Endothelial cell of umbilical vein (primary cell): ENCODE data around the gene NAXE. TPM values are rescaled to one million over a fixed set of nuclear protein-coding genes. Genes with fewer than 3 reads are reported as not detected.

ENCODE experiments used
- BruUV-seq: library from RNA; stranded (reverse); fragments of 400-500 nt; replicated peaks from 2 replicates; lab custom pipeline; 2021; lab: Mats Ljungman, UMichigan
- CTCF ChIA-PET: fragments of 300-600, 350-600 bp; sonication (Branson Sonifier 250); formaldehyde crosslinking; loops from one replicate; lab custom pipeline; 2021; ENCODE audit warnings: antibody characterized with exemption, inconsistent platforms; lab: Charles Lee
- POLR2A ChIA-PET: fragments of 300-600, 350-600 bp; sonication (Branson Sonifier 250); formaldehyde crosslinking; loops from one replicate; lab custom pipeline; 2021; ENCODE audit warnings: antibody characterized with exemption, inconsistent platforms; lab: Charles Lee
- DNase-seq: peaks from one replicate; pipeline ENCODE4 v3.0.0-alpha.2; 2011; ENCODE audit warnings: low read depth, low spot score
- FAIRE-seq: peaks from 2 replicates; lab custom pipeline; 2011; peaks lifted over from hg19 to GRCh38; lab: Jason Lieb, UNC
- H2AFZ ChIP-seq: 2 replicates; pipeline ENCODE4 v1.6.0; 2012; ENCODE audit warnings: low read depth, low read length, control low read depth, inconsistent platforms
- H3K27ac ChIP-seq: 2 replicates; pipeline ENCODE4 v1.5.1; 2011; ENCODE audit warnings: low read depth, mild to moderate bottlenecking, control low read depth, low read length, moderate library complexity; ENCODE audit not compliant: insufficient read depth
- H3K27me3 ChIP-seq, 2 experiments: 2 replicates each; pipeline versions ENCODE4 v1.6.0 to v1.6.1; 2011; ENCODE audit warnings: low read length in 2 of 2, mixed read lengths in 1 of 2; ENCODE audit not compliant: control insufficient read depth in 2 of 2, insufficient read depth in 2 of 2
- H3K36me3 ChIP-seq, 2 experiments: 2 replicates in 1 of 2; 3 replicates in 1 of 2; pipeline ENCODE4 v1.5.1; 2011; ENCODE audit warnings: low read length in 2 of 2, mild to moderate bottlenecking in 1 of 2, moderate library complexity in 1 of 2; ENCODE audit not compliant: control insufficient read depth in 2 of 2, insufficient read depth in 2 of 2; ENCODE audit errors: extremely low read depth in 1 of 2
- H3K4me1 ChIP-seq: 3 replicates; pipeline ENCODE4 v1.5.1; 2011; ENCODE audit warnings: mild to moderate bottlenecking, low read length; ENCODE audit not compliant: control insufficient read depth, insufficient read depth; ENCODE audit errors: extremely low read depth
- H3K4me2 ChIP-seq: 2 replicates; pipeline ENCODE4 v1.6.1; 2011; ENCODE audit warnings: low read length, control low read depth, mixed read lengths; ENCODE audit not compliant: insufficient read depth
- H3K4me3 ChIP-seq, 3 experiments: fragments of 200-600 bp in 1 of 3; sonication (generic), shearing (Covaris generic) in 1 of 3; replicated peaks in 1 of 3; 2 replicates each; pipeline ENCODE4 v1.5.1; 2011 to 2016; ENCODE audit warnings: control low read depth in 3 of 3, low read length in 3 of 3, mild to moderate bottlenecking in 2 of 3, inconsistent platforms in 1 of 3, low read depth in 1 of 3, moderate library complexity in 1 of 3; ENCODE audit not compliant: insufficient read depth in 1 of 3
- H3K79me2 ChIP-seq: 2 replicates; pipeline ENCODE4 v1.6.0; 2012; ENCODE audit warnings: low read length, inconsistent platforms; ENCODE audit not compliant: control insufficient read depth, insufficient read depth
- H3K9ac ChIP-seq: replicated peaks from 2 replicates; pipeline ENCODE3; 2011; ENCODE audit warnings: low read length, control low read depth; ENCODE audit not compliant: insufficient read depth; ENCODE audit errors: extremely low read depth
- H3K9me1 ChIP-seq: replicated peaks from 3 replicates; pipeline ENCODE4 v1.6.0; 2011; ENCODE audit warnings: mild to moderate bottlenecking, low read length; ENCODE audit not compliant: control insufficient read depth, insufficient read depth; ENCODE audit errors: extremely low read depth
- H3K9me3 ChIP-seq: replicated peaks from 2 replicates; pipeline ENCODE4 v1.5.1; 2012; ENCODE audit warnings: low read length, inconsistent platforms; ENCODE audit not compliant: control insufficient read depth, insufficient read depth
- H4K20me1 ChIP-seq: replicated peaks from 2 replicates; pipeline ENCODE3; 2011; ENCODE audit warnings: mild to moderate bottlenecking, low read length; ENCODE audit not compliant: control insufficient read depth, insufficient read depth; ENCODE audit errors: extremely low read depth
- CTCF ChIP-seq, 2 donors: IDR thresholded peaks; 1 replicate in 1 of 2; 2 replicates in 1 of 2; pipeline ENCODE4 v1.5.1; 2011; ENCODE audit warnings: low read length in 2 of 2, mild to moderate bottlenecking in 2 of 2, moderate library complexity in 2 of 2, control low read depth in 1 of 2, inconsistent platforms in 1 of 2, low read depth in 1 of 2; ENCODE audit not compliant: insufficient read depth in 1 of 2; ENCODE audit errors: extremely low read depth in 1 of 2
- EZH2 ChIP-seq: IDR thresholded peaks from 2 replicates; pipeline ENCODE4 v1.6.1; 2012; ENCODE audit warnings: borderline replicate concordance, low read depth, mild to moderate bottlenecking, moderate library complexity, low read length, inconsistent platforms; ENCODE audit not compliant: severe bottlenecking
- FOS ChIP-seq: IDR thresholded peaks from 2 replicates; pipeline ENCODE4 v1.6.1; 2011; ENCODE audit warnings: mild to moderate bottlenecking, low read length, moderate library complexity, borderline replicate concordance; ENCODE audit not compliant: insufficient read depth
- GATA2 ChIP-seq: IDR thresholded peaks from 2 replicates; pipeline ENCODE4 v1.7.0; 2011; ENCODE audit warnings: low read depth, mild to moderate bottlenecking, moderate library complexity, mixed read lengths, low read length; ENCODE audit not compliant: insufficient read length, insufficient read depth
- JUN ChIP-seq: IDR thresholded peaks from 2 replicates; pipeline ENCODE4 v1.6.1; 2011; ENCODE audit warnings: borderline replicate concordance, low read depth; ENCODE audit not compliant: insufficient read length, insufficient read depth
- MAX ChIP-seq: IDR thresholded peaks from 2 replicates; pipeline ENCODE4 v1.6.1; 2011; ENCODE audit not compliant: insufficient read depth, insufficient read length
- MYC ChIP-seq: IDR thresholded peaks from one replicate; pipeline ENCODE4 v1.6.1; 2011; ENCODE audit warnings: mild to moderate bottlenecking, low read depth, low read length
- POLR2A ChIP-seq: IDR thresholded peaks from 2 replicates; pipeline ENCODE4 v1.6.1; 2012; ENCODE audit warnings: low read depth, mild to moderate bottlenecking, control low read depth, low read length
- POLR2AphosphoS5 ChIP-seq: IDR thresholded peaks from 2 replicates; pipeline ENCODE4 v1.6.1; 2012; ENCODE audit warnings: low read depth, mild to moderate bottlenecking, control low read depth, low read length, moderate library complexity; ENCODE audit not compliant: insufficient read depth
- dilution Hi-C: fragments of 300-500 bp; cut with MboI; formaldehyde crosslinking; loops from one replicate; pipeline ENCODE4 v1.15.0; 2019; ENCODE audit warnings: low sequenced_read_pairs; ENCODE audit not compliant: extremely low pct_ligation_motif_present
- intact Hi-C: fragments of 100-400 bp; cut with micrococcal nuclease; formaldehyde crosslinking; loops from one replicate; pipeline ENCODE4 v1.10.0; 2022
- polyA plus RNA-seq, 4 experiments: library from polyadenylated mRNA; depleted of rRNA in 3 of 4; stranded (reverse) in 3 of 4; unstranded in 1 of 4; fragments of >200 nt; gene quantifications; 2 replicates each; pipeline versions ENCODE4 v1.2.1 to v1.2.3, GENCODE V29; 2011 to 2012; ENCODE audit warnings: missing spikeins in 1 of 4
- total RNA-seq: library from RNA; stranded (reverse); gene quantifications from 2 replicates; pipeline ENCODE4 v1.2.3, GENCODE V29; 2021

The NAXE gene
- total and polyA plus RNA-seq, 2 donors (not counting 3 experiments of a cell fraction or from before 2014, with no cell fraction given), result 76.2 to 187 TPM

GRCh38 chr1:156572663-156573018, 18.9 kb upstream of the NAXE start:
- POLR2A ChIA-PET, result no interaction called here
- Histone ChIP-seq H3K4me1 (peaks cover 13% of the 10 kb centered on the region), H3K9me3 (no peaks in the 10 kb centered on the region), H4K20me1 (no peaks in the 10 kb centered on the region), H2AFZ (peak overlapping the region; percentile 65), H3K9me1 (no peaks in the 10 kb centered on the region), H3K79me2 (peaks cover 17% of the 10 kb centered on the region), H3K4me2 (peak overlapping the region; percentile 44), H3K9ac (no peak overlapping the region), H3K27ac (no peak overlapping the region), H3K36me3 (no peaks in the 10 kb centered on the region), H3K27me3 (peaks cover 3 to 6% of the 10 kb centered on the region in 2 experiments), H3K4me3 (peak overlapping the region in 2 of 3 experiments; percentile 66 to 71)
- BruUV-seq, result no TSS peak
- TF ChIP-seq MAX (no peak), POLR2AphosphoS5 (no peak), CTCF (IDR thresholded peaks at IDR 0.05; ENCODE audit: extremely low read depth in 1 of 2, insufficient read depth in 1 of 2, low read depth in 1 of 2, low read length in 2 of 2) (no peak), EZH2 (no peak), JUN (no peak), MYC (no peak), FOS (no peak), GATA2 (no peak), POLR2A (no peak)
- dilution Hi-C loops, result no loop called here
- DNase-seq (no peak), FAIRE-seq (no peak)
- intact Hi-C loops, result loop anchor here (1.0 to 5.0 kb wide), 3 partner anchors 35 to 116 kb away; no protein-coding TSS in a partner anchor
- CTCF ChIA-PET, result interaction anchor here (0.9 to 3.3 kb wide), 2 partner anchors 71 to 91 kb away, joined by 3 to 42 read pairs; no protein-coding TSS in a partner anchor
